AG09309 (cell line): ENCODE data around the gene CELSR3.

ENCODE experiments used
- DNase-seq: peaks from one replicate; pipeline ENCODE4 v3.0.0-alpha.2; 2010; ENCODE audit warnings: low read depth
- H3K4me3 ChIP-seq: 2 replicates; pipeline ENCODE4 v1.5.1; 2011; ENCODE audit warnings: mild to moderate bottlenecking, low read depth, low read length, moderate library complexity; ENCODE audit not compliant: control insufficient read depth
- TF ChIP-seq, protein P1 (sequence below): IDR thresholded peaks from 2 replicates; pipeline ENCODE4 v1.5.1; 2011; ENCODE audit warnings: mild to moderate bottlenecking, low read depth, low read length, inconsistent platforms; ENCODE audit not compliant: insufficient read depth, control insufficient read depth; ENCODE audit errors: missing control alignments

The CELSR3 gene

DNA sequence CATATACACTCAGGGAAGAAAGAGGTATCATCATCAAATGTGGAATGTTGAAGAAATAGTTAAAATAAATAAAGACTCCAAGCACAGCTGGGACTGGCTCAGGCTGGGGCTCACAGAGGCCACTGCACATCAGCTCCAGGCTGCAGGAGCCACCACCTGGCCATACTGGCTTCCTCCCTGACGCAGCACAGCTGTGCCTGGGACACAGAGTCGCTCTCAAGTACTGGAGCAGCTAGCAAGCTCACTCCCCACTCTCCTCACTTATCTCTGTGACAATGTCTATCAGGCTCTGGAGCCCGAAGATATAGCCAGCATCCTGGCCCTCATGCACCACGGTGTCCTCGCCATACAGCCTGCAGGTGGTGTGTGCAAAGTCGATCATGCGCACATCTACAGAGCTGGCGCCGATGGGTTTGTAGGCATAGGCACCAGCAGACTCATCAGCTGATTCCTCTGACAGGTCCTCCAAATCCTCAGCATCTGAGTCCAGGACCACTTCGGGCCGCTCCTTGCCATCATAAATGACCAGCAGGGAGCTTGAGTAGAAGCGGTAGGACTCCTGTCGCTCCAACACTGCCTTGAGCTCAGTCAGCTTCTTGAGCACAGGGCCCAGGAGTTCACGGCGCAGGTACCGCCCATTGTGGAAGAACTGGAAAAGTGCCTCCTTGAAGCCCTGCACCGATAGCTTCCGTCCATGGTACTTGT is 25.5 kb upstream of the CELSR3 start:
- no peak for DNase-seq
- H3K4me3 ChIP-seq = no peak overlapping the region
- TF ChIP-seq, protein P1, sequence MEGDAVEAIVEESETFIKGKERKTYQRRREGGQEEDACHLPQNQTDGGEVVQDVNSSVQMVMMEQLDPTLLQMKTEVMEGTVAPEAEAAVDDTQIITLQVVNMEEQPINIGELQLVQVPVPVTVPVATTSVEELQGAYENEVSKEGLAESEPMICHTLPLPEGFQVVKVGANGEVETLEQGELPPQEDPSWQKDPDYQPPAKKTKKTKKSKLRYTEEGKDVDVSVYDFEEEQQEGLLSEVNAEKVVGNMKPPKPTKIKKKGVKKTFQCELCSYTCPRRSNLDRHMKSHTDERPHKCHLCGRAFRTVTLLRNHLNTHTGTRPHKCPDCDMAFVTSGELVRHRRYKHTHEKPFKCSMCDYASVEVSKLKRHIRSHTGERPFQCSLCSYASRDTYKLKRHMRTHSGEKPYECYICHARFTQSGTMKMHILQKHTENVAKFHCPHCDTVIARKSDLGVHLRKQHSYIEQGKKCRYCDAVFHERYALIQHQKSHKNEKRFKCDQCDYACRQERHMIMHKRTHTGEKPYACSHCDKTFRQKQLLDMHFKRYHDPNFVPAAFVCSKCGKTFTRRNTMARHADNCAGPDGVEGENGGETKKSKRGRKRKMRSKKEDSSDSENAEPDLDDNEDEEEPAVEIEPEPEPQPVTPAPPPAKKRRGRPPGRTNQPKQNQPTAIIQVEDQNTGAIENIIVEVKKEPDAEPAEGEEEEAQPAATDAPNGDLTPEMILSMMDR = no peak

DNA sequence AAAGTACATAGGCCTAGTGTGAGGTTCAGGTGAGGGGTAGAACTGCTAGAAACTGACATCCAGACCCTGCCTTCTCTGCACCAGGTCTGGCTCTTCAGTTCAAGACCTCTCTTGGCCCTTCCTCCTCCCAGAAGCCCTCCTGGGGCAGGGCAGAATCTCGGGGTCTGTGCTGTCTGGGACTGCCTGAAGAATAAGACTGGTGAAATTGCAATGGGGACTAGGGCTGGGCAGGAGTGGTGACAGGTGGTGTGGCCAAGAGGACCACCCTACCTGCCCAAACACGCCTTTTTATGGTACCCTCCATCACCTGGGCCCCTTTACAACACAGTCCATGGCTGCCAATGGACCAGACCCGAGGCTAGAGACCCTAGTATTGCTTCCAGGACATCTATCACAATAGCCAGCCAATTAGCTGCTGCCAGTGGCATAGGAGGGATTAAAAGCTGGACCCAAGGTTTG is 24.6 kb upstream of the CELSR3 start:
- DNase-seq = no peak
- no peak overlapping the region for H3K4me3 ChIP-seq
- TF ChIP-seq, protein P1 = no peak

DNA sequence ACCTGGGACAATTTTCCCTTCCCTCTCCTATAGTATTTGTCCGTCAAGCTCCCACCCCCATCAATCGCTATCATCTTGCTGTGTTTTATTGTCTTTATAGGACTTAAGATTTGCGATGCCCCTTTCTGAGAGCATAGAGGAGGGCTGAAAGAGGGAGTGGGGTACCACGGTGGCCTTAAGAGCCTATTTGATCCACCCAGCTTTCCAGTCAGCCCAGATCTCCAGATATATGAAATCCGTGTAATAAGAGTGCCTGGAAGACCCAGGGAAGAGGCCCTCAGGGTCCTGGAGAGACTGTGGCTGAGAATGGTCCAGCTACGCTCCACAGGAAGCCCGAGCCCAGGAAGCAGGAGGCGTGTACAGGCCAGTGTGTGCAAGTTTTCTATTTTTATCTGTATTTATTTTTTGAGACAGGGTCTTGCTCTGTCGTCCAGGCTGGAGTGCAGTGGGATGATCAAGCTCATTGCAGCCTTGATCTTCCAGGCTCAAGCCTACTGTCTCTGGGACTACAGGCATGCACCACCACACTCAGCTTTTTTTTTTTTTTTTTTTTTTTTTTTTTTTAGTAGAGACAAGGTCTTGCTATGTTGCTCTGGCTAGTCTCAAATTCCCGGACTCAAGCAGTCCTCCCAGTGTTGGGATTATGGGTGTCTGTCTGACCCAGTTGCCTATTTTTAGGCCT is 24.0 kb upstream of the CELSR3 start:
- no peak overlapping the region for H3K4me3 ChIP-seq
- no peak for DNase-seq
- TF ChIP-seq, protein P1 = no peak

DNA sequence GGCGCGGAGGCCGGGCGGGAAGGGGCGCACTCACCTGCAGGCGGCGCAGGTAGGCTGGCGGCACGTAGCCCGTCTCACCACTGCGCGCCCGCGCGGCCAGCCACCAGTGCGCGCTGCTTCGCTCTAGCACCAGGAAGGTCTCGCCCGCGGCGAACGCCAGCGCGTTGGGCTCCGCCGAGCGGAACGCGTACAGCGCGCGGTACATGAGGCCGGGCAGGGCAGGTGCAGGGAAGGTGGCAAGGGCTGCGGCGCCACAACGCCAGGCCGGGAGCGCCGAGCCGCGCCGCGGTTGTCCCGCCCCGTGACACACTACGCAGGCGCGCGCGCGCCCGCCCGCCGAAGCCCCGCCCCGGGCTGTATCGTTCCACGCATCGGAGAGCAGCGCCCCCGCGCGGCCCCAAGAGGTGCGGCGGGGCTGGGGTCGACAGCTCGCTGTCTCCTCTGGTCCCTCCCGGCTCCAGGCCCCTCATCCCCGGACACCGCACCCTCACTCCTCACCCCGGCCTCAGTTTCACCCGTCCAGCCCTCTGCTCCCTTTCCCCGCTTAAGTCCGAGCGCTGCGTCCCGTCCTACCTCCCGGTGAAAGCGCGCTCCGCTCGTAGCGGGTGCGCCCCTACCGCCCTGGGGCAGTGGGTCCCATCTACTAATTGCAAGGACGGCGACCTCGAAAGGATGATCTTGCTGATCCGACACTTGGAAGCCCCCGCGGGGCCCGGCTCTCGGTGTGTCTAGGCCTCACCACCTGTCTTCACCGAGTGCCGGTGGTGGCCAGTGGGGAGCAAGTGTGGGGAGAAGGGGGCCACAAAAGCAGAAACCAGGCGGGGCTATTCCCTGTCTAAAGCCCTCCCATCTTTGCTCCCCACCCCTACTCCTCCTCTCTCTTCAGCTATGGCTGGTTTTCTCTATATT is 23.2 kb upstream of the CELSR3 start, which contains the start of gene NCKIPSD:
Gene NCKIPSD (minus strand): TSS at position 313 of the 909 bp plus-strand sequence. CDS start 108 bp downstream, at position 205.
- peak within 1 kb of the TSS; percentile 86 for H3K4me3 ChIP-seq
- no peak for DNase-seq
- TF ChIP-seq, protein P1 = peak; percentile 74

DNA sequence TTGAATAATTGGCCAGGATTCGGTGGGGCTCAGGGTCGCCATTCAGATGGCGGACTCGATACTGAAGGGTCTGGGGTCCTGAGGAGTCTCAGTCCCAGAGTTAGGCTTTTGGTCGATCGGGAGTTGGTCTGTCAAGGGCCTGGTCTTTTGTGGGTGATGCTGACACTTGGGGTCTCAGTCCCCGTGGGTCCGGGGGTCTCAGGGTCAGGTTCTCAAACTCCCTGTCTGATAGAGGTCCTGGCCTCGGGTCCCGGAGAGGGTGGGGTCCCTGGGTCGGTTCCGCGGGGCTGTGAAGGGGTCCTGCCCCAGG is 22.6 kb upstream of the CELSR3 start:
- TF ChIP-seq, protein P1 = no peak
- H3K4me3 ChIP-seq = peak overlapping the region; percentile 86
- DNase-seq = no peak

DNA sequence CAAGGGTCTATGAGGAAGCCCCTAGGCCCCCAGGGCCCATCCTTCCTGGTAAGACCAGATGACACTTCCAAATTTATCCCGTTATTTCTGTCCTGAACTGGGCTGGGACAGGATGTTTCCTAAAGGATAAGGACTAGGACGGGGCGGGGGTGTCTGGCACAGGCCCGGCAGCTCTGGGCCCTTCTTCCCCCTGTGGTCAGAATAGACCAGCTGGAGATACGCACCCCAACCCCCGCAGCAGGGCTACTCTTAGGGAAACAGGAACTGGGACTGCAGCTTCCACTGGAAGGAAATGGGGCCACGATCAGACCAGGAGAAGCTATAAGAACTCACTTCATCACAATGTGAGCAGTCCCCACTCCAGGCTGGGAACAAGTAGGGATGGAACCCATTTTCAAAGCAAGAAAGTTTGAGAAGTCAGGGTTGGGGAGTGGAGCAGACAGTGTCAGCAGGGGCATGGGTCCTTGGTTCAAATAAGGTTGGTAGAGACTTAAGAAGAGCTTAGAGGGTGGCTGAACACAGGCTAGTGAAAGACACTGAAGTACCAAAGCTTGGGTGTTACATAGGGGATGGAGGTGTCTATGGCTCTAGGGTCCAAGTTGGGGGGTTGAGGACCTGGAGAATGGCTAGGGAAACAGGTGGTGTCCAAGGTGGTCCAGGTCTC is 21.9 kb upstream of the CELSR3 start:
- H3K4me3 ChIP-seq = peak overlapping the region; percentile 86
- TF ChIP-seq, protein P1 = no peak
- no peak for DNase-seq
